SK-N-SH (cell line): ENCODE measurements around the gene SF3B6. TPM values are rescaled to one million over a fixed set of nuclear protein-coding genes. Genes with fewer than 3 reads are reported as not detected.

Experiments used
- EP300 ChIP-seq, 2 experiments: IDR thresholded peaks; 2 replicates each; pipeline versions ENCODE4 v1.4.0 to v1.6.1; 2012; ENCODE audit warnings: borderline replicate concordance in 1 of 2, low read depth in 1 of 2, low read length in 1 of 2
- GATA2 ChIP-seq: sonication (generic); formaldehyde crosslinking; IDR thresholded peaks from 2 replicates; pipeline ENCODE4 v1.5.0; 2020; ENCODE audit warnings: mild to moderate bottlenecking, missing genetic modification reagents
- MEF2A ChIP-seq: IDR thresholded peaks from 2 replicates; pipeline ENCODE4 v1.4.0; 2012; ENCODE audit warnings: low read depth, borderline replicate concordance
- RCOR1 ChIP-seq: fragments of 150-350 bp; IDR thresholded peaks from 2 replicates; pipeline ENCODE4 v1.6.1; 2017; ENCODE audit warnings: antibody characterized with exemption, low read length
- RFX5 ChIP-seq: IDR thresholded peaks from 2 replicates; pipeline ENCODE4 v1.6.1; 2012; ENCODE audit warnings: mild to moderate bottlenecking, improper control_type of control experiment, low read length
- TAF1 ChIP-seq: IDR thresholded peaks from 2 replicates; pipeline ENCODE4 v1.6.1; 2012; ENCODE audit warnings: low read depth, mild to moderate bottlenecking, low read length, moderate library complexity, borderline replicate concordance
- polyA plus RNA-seq, 3 experiments: library from polyadenylated mRNA; depleted of rRNA; stranded (reverse); fragments of >200 nt; gene quantifications; 2 replicates each; pipeline ENCODE4 v1.2.3, GENCODE V29; 2012
- small RNA-seq, 7 experiments: library from RNA; depleted of rRNA; stranded (forward); fragments of <200 nt; gene quantifications; one replicate each; pipeline ENCODE3, GENCODE V24; 2012
- TF ChIP-seq, protein P1 (sequence below): fragments of 150-350 bp; IDR thresholded peaks from 2 replicates; pipeline ENCODE4 v1.6.1; 2016; ENCODE audit warnings: mild to moderate bottlenecking, low read depth, low read length

The SF3B6 gene
- polyA plus RNA-seq, 1 of the 3 experiments (the other 2 are of a cell fraction), result 275 TPM

GRCh38 chr2:24017711-24018110 lies 58.4 kb downstream of the SF3B6 start (continued):
- TF ChIP-seq, protein P1, sequence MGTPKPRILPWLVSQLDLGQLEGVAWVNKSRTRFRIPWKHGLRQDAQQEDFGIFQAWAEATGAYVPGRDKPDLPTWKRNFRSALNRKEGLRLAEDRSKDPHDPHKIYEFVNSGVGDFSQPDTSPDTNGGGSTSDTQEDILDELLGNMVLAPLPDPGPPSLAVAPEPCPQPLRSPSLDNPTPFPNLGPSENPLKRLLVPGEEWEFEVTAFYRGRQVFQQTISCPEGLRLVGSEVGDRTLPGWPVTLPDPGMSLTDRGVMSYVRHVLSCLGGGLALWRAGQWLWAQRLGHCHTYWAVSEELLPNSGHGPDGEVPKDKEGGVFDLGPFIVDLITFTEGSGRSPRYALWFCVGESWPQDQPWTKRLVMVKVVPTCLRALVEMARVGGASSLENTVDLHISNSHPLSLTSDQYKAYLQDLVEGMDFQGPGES, result no peak
- TF ChIP-seq RFX5 (no peak), EP300 (IDR thresholded peaks at IDR 0.05; ENCODE audit: borderline replicate concordance in 1 of 2, low read depth in 1 of 2, low read length in 1 of 2) (no peak), RCOR1 (no peak), MEF2A (no peak), TAF1 (no peak), GATA2 (CRISPR knock-in tag) (no peak)
- TF ChIP-seq, all 33 proteins: peak for 0

Small RNAs within 50 kb of the gene (small RNA-seq; reads per million reads assigned to genes)
- gene RNU6-370P, result 0 reads per million in 7 experiments

Other genes with a start within 250 kb of the SF3B6 start
- 1.3 and 1.7 TPM in 2 replicates for gene ATAD2B, start 149.2 kb downstream of the SF3B6 start, polyA plus RNA-seq (2012; rRNA removed)
- 5.8 and 7.1 TPM in 2 replicates for gene UBXN2A, start 135.9 kb downstream of the SF3B6 start, polyA plus RNA-seq (2012; rRNA removed)
- gene MFSD2B, start 66.2 kb downstream of the SF3B6 start, polyA plus RNA-seq (2012; rRNA removed), result 0.16 TPM in 1 of 2 replicates, not detected in the other
- gene WDCP, start 28.9 kb downstream of the SF3B6 start, polyA plus RNA-seq (2012; rRNA removed), result 7.1 and 11.9 TPM in 2 replicates
- gene FKBP1B, start 26.6 kb downstream of the SF3B6 start, polyA plus RNA-seq (2012; rRNA removed), result 69.7 and 72.4 TPM in 2 replicates
- gene TP53I3, start 8.5 kb upstream of the SF3B6 start, polyA plus RNA-seq (2012; rRNA removed), result 110 and 116 TPM in 2 replicates
- 0.54 and 0.61 TPM in 2 replicates for gene PFN4, start 47.0 kb upstream of the SF3B6 start, polyA plus RNA-seq (2012; rRNA removed)
- gene FAM228B, start 47.1 kb upstream of the SF3B6 start, polyA plus RNA-seq (2012; rRNA removed), result 5.3 and 6.8 TPM in 2 replicates
- 0.10 and 0.13 TPM in 2 replicates for gene FAM228A, start 98.7 kb upstream of the SF3B6 start, polyA plus RNA-seq (2012; rRNA removed)